IPS DF 4.7 (cell line): Measurements from ENCODE around the gene ZNF414.

Experiments used
- DNase-seq: peaks from one replicate; pipeline ENCODE4 v3.0.0-alpha.2; 2013; ENCODE audit warnings: low spot score; ENCODE audit errors: extremely low read depth

ZNF414 gene

GRCh38 chr19:8468124-8468523 lies 45.8 kb downstream of the ZNF414 start:
- DNase-seq: no peak

GRCh38 chr19:8466018-8466417 lies 47.9 kb downstream of the ZNF414 start:
- DNase-seq: no peak

GRCh38 chr19:8463365-8463764 lies 50.6 kb downstream of the ZNF414 start:
- DNase-seq: no peak

GRCh38 chr19:8462571-8462970 lies 51.4 kb downstream of the ZNF414 start:
- DNase-seq: no peak

- DNase-seq: no peak
These were observed 52.1 kb downstream of the ZNF414 start for GRCh38 chr19:8461891-8462290.

- DNase-seq: no peak
These were observed 52.6 kb downstream of the ZNF414 start for GRCh38 chr19:8461376-8461775.

DNA sequence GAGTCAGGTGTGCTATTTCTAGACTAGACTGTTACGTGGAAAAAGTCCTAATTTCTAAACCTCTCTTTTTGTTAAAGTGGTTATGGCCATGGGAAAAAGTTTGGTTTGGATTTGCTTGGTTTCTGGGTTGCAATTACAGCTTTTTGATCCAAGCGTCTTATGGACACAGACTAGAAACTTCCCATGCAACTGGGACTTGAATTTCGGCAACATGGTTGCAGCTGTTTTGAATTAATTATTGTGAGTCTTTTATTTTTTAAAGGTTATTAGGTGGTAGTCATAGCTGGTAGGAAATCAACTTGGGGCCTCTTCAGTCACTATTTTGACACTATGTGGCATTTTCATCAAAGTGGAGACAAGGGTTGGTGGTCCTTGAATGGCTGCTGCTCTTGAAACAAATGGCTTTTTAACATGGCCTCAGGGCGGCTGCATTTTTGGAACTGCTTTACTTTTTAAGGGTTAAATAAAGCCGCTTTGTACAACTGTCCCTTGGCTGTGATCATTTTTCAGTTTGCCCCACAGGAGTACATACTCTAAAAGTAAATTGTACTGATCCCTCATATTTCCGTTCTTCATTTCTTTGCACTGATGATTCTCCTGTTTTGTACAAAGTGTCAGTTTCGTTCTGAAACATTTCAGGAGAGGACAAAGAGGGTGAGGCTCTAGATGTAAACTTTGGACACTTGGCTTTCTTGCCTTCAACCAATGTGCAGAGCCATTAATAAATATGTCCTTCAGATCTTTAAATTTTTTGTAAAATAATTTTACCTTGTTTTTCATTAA lies 53.3 kb downstream of the ZNF414 start:
- DNase-seq: no peak
